ENCODE measurements around the gene ATG14. TPM values are rescaled to one million over a fixed set of nuclear protein-coding genes. Genes with fewer than 3 reads are reported as not detected.

Gene ATG14
- total RNA-seq, 2 donors from 2014 or later, result 11.0 to 12.9 TPM

- Mint-ChIP-seq H3K4me3 (no peak overlapping the region), H3K27me3 (ENCODE audit: insufficient read depth) (no peaks in the 10 kb centered on the region), H3K4me1 (peaks cover 41% of the 10 kb centered on the region), H3K27ac (peak overlapping the region; percentile 79), H3K36me3 (ENCODE audit: low read depth) (peaks cover 12% of the 10 kb centered on the region), H3K9me3 (no peaks in the 10 kb centered on the region)
- WGBS, 2 experiments (ENCODE audit: insufficient coverage in 1 of 2, insufficient read length in 1 of 2), result 93 to 98% methylated on average over 2 to 4 of the region's 4 CpGs
- no peak for DNase-seq
- Histone ChIP-seq H3K9ac (ENCODE audit: extremely low read depth, low read length, poor library complexity, severe bottlenecking) (no peak overlapping the region), H3K36me3 (ENCODE audit: control insufficient read depth, insufficient read depth, low read length) (peaks cover 31% of the 10 kb centered on the region), H3K4me1 (ENCODE audit: control insufficient read depth, insufficient read depth, low read length) (peaks cover 20% of the 10 kb centered on the region), H3K4me3 (ENCODE audit: low read length) (no peak overlapping the region), H3K9me3 (ENCODE audit: control insufficient read depth, low read length) (no peaks in the 10 kb centered on the region), H3K27me3 (ENCODE audit: control insufficient read depth, insufficient read depth, low read length, poor library complexity, severe bottlenecking) (no peaks in the 10 kb centered on the region), H3K27ac (ENCODE audit: low read depth, low read length) (no peak overlapping the region)
- TF ChIP-seq, protein P1, sequence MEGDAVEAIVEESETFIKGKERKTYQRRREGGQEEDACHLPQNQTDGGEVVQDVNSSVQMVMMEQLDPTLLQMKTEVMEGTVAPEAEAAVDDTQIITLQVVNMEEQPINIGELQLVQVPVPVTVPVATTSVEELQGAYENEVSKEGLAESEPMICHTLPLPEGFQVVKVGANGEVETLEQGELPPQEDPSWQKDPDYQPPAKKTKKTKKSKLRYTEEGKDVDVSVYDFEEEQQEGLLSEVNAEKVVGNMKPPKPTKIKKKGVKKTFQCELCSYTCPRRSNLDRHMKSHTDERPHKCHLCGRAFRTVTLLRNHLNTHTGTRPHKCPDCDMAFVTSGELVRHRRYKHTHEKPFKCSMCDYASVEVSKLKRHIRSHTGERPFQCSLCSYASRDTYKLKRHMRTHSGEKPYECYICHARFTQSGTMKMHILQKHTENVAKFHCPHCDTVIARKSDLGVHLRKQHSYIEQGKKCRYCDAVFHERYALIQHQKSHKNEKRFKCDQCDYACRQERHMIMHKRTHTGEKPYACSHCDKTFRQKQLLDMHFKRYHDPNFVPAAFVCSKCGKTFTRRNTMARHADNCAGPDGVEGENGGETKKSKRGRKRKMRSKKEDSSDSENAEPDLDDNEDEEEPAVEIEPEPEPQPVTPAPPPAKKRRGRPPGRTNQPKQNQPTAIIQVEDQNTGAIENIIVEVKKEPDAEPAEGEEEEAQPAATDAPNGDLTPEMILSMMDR (conservative IDR thresholded peaks at IDR 0.05), result no peak
These were observed 77.7 kb downstream of the ATG14 start for GRCh38 chr14:55333711-55334485.

DNA sequence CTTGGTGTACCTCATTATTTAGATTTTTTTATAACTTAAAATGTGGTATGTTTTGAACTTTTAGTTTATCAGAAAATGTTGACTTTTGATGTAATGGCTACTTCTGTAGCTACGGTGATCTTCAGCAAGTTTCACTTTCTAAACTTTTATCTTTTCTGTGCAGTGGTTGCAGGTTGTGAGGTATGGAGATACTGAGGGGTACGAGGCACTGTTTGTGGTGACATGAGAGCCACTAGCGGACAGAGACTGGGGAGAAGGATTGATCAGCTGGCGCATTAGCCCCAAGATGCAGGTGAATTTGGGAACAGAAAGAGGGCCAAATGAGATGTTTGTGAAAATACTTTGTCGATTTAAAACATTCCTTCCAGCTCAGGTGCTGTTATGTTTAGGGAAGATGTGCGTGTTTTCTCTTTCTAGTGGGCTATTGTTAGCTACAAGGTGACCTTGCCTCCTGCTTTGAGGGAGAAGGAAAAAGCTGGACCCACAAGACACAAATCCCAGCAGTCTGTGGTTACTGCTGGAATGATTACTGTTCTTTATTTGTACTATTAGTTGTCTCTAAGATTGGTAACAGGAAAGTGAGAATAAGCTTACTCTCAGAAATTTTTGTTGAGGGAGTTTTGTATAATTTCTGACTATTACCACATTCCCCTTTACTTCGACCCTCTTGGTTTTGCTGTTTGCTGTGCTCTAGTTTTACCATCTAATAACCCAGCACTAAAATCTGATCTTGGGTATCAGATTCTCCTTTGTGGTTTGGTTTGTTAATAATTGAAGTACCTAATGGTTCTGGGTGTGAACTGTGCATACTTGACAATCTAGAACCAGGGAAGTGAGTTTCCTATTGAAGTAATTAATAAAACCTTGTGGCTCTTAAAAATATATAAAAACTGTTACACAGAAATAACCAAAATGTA, 78.7 kb downstream of the ATG14 start:
- peaks cover 32% of the 10 kb centered on the region for H3K36me3 ChIP-seq (ENCODE audit: control insufficient read depth, insufficient read depth, low read length)
- H3K4me1 ChIP-seq (ENCODE audit: control insufficient read depth, insufficient read depth, low read length), result peaks cover 20% of the 10 kb centered on the region
- no peaks in the 10 kb centered on the region for H3K27me3 Mint-ChIP-seq (ENCODE audit: insufficient read depth)
- H3K9me3 ChIP-seq (ENCODE audit: control insufficient read depth, low read length), result no peaks in the 10 kb centered on the region
- H3K27me3 ChIP-seq (ENCODE audit: control insufficient read depth, insufficient read depth, low read length, poor library complexity, severe bottlenecking), result no peaks in the 10 kb centered on the region
- H3K27ac ChIP-seq (ENCODE audit: low read depth, low read length), result no peak overlapping the region
- no peak overlapping the region for H3K9ac ChIP-seq (ENCODE audit: extremely low read depth, low read length, poor library complexity, severe bottlenecking)
- peaks cover 12% of the 10 kb centered on the region for H3K36me3 Mint-ChIP-seq (ENCODE audit: low read depth)
- H3K4me1 Mint-ChIP-seq, result peaks cover 47% of the 10 kb centered on the region
- H3K9me3 Mint-ChIP-seq, result no peaks in the 10 kb centered on the region
- peak overlapping the region; percentile 8 for H3K27ac Mint-ChIP-seq
- no peak overlapping the region for H3K4me3 Mint-ChIP-seq
- WGBS, 2 experiments (ENCODE audit: insufficient coverage in 1 of 2, insufficient read length in 1 of 2), result 89 to 96% methylated on average over 6 of the region's 7 CpGs
- H3K4me3 ChIP-seq (ENCODE audit: low read length), result no peak overlapping the region
- DNase-seq, result no peak
- TF ChIP-seq, protein P1 (conservative IDR thresholded peaks at IDR 0.05), result no peak

GRCh38 chr14:55329999-55330710, 81.5 kb downstream of the ATG14 start:
- no peaks in the 10 kb centered on the region for H3K27me3 ChIP-seq (ENCODE audit: control insufficient read depth, insufficient read depth, low read length, poor library complexity, severe bottlenecking)
- TF ChIP-seq, protein P1 (conservative IDR thresholded peaks at IDR 0.05), result no peak
- no peak for DNase-seq
- peaks cover 36% of the 10 kb centered on the region for H3K36me3 ChIP-seq (ENCODE audit: control insufficient read depth, insufficient read depth, low read length)
- H3K4me1 ChIP-seq (ENCODE audit: control insufficient read depth, insufficient read depth, low read length), result peaks cover 20% of the 10 kb centered on the region
- WGBS, 2 experiments (ENCODE audit: insufficient coverage in 1 of 2, insufficient read length in 1 of 2), result 90 to 95% methylated on average over 3 to 5 of the region's 6 CpGs
- no peak overlapping the region for H3K9ac ChIP-seq (ENCODE audit: extremely low read depth, low read length, poor library complexity, severe bottlenecking)
- Mint-ChIP-seq H3K4me1 (peaks cover 47% of the 10 kb centered on the region), H3K4me3 (no peak overlapping the region), H3K9me3 (no peaks in the 10 kb centered on the region), H3K36me3 (ENCODE audit: low read depth) (peaks cover 9% of the 10 kb centered on the region), H3K27me3 (ENCODE audit: insufficient read depth) (no peaks in the 10 kb centered on the region), H3K27ac (no peak overlapping the region)
- no peak overlapping the region for H3K4me3 ChIP-seq (ENCODE audit: low read length)
- no peaks in the 10 kb centered on the region for H3K9me3 ChIP-seq (ENCODE audit: control insufficient read depth, low read length)
- H3K27ac ChIP-seq (ENCODE audit: low read depth, low read length), result no peak overlapping the region
